PFSK-1 (cell line): ENCODE results near the gene PRRC2B.

Source experiments
- FOXP2 ChIP-seq: optimal IDR thresholded peaks from 2 replicates; pipeline ENCODE3; 2011; ENCODE audit warnings: borderline replicate concordance, control low read depth, inconsistent platforms; ENCODE audit not compliant: insufficient read depth; ENCODE audit errors: extremely low read length, extremely low read depth
- POLR2AphosphoS5 ChIP-seq: IDR thresholded peaks from 2 replicates; pipeline ENCODE4 v1.6.1; 2012; ENCODE audit warnings: low read depth, mild to moderate bottlenecking, control low read depth, low read length, moderate library complexity
- REST ChIP-seq, 2 experiments: IDR thresholded peaks; 2 replicates each; pipeline versions ENCODE4 v1.6.1 to v1.8.0; 2011 to 2012; ENCODE audit warnings: low read depth in 2 of 2, low read length in 2 of 2, control low read depth in 1 of 2, inconsistent platforms in 1 of 2, mild to moderate bottlenecking in 1 of 2, moderate library complexity in 1 of 2; ENCODE audit not compliant: insufficient read depth in 1 of 2
- SIN3A ChIP-seq: IDR thresholded peaks from 2 replicates; pipeline ENCODE4 v1.6.1; 2012; ENCODE audit warnings: mild to moderate bottlenecking, low read length, moderate library complexity, borderline replicate concordance; ENCODE audit not compliant: insufficient read depth
- TAF1 ChIP-seq: IDR thresholded peaks from 2 replicates; pipeline ENCODE4 v1.6.1; 2012; ENCODE audit warnings: low read length, control low read depth, borderline replicate concordance; ENCODE audit not compliant: insufficient read depth

Gene PRRC2B

GRCh38 chr9:131366761-131367401, 27.0 kb upstream of the PRRC2B start:
- no peak for TF ChIP-seq TAF1
- TF ChIP-seq SIN3A: no peak
- TF ChIP-seq REST (IDR thresholded peaks at IDR 0.05; ENCODE audit: insufficient read depth in 1 of 2, low read depth in 2 of 2, low read length in 2 of 2): no peak
- TF ChIP-seq FOXP2: no peak
- no peak for TF ChIP-seq POLR2AphosphoS5

GRCh38 chr9:131367450-131367849, 26.4 kb upstream of the PRRC2B start:
- TF ChIP-seq REST (IDR thresholded peaks at IDR 0.05; ENCODE audit: insufficient read depth in 1 of 2, low read depth in 2 of 2, low read length in 2 of 2) (no peak), TAF1 (no peak), FOXP2 (no peak), SIN3A (no peak)

- no peak for TF ChIP-seq FOXP2
- no peak for TF ChIP-seq REST (IDR thresholded peaks at IDR 0.05; ENCODE audit: insufficient read depth in 1 of 2, low read depth in 2 of 2, low read length in 2 of 2)
- no peak for TF ChIP-seq TAF1
- TF ChIP-seq SIN3A: no peak
- no peak for TF ChIP-seq POLR2AphosphoS5
These were observed 23.2 kb upstream of the PRRC2B start for GRCh38 chr9:131370638-131371037.

- TF ChIP-seq TAF1: no peak
- TF ChIP-seq REST (IDR thresholded peaks at IDR 0.05; ENCODE audit: insufficient read depth in 1 of 2, low read depth in 2 of 2, low read length in 2 of 2): no peak
- no peak for TF ChIP-seq SIN3A
- no peak for TF ChIP-seq POLR2AphosphoS5
- TF ChIP-seq FOXP2: no peak
These were observed 14.8 kb upstream of the PRRC2B start for GRCh38 chr9:131379056-131379455.

- no peak for TF ChIP-seq SIN3A
- TF ChIP-seq POLR2AphosphoS5: no peak
- TF ChIP-seq FOXP2: no peak
- no peak for TF ChIP-seq TAF1
- no peak for TF ChIP-seq REST (IDR thresholded peaks at IDR 0.05; ENCODE audit: insufficient read depth in 1 of 2, low read depth in 2 of 2, low read length in 2 of 2)
These were observed 10.8 kb upstream of the PRRC2B start for GRCh38 chr9:131382850-131383729.
